MM.1S (cell line): ENCODE data around the gene IFIT5.

Experiments used
- DNase-seq: peaks from one replicate; pipeline ENCODE4 v3.0.0-alpha.2; 2015
- H2AFZ ChIP-seq: fragments of 300-600 bp; sonication (generic); 2 replicates; pipeline ENCODE4 v1.6.0; 2016; ENCODE audit warnings: antibody characterized with exemption, low read length
- H3F3A ChIP-seq: fragments of 300-600 bp; sonication (generic); 2 replicates; pipeline ENCODE4 v1.6.1; 2016; ENCODE audit warnings: mild to moderate bottlenecking, antibody characterized with exemption, low read length, moderate library complexity, mixed read lengths; ENCODE audit not compliant: insufficient read depth
- H3K27ac ChIP-seq: fragments of 300-600 bp; sonication (generic); 2 replicates; pipeline ENCODE4 v1.5.1; 2016; ENCODE audit warnings: mild to moderate bottlenecking, low read length
- H3K27me3 ChIP-seq: fragments of 300-600 bp; sonication (generic); replicated peaks from 2 replicates; pipeline ENCODE4 v1.6.0; 2016; ENCODE audit warnings: low read length; ENCODE audit not compliant: insufficient read depth
- H3K36me3 ChIP-seq: fragments of 300-600 bp; sonication (generic); replicated peaks from 2 replicates; pipeline ENCODE4 v1.6.1; 2016; ENCODE audit warnings: mild to moderate bottlenecking, low read length, mixed read lengths; ENCODE audit not compliant: insufficient read depth
- H3K4me1 ChIP-seq: fragments of 300-600 bp; sonication (generic); 2 replicates; pipeline ENCODE4 v1.6.1; 2016; ENCODE audit warnings: low read length, mixed read lengths
- H3K4me2 ChIP-seq: fragments of 300-600 bp; sonication (generic); 2 replicates; pipeline ENCODE4 v1.6.0; 2016; ENCODE audit warnings: low read depth, low read length
- H3K4me3 ChIP-seq: fragments of 300-600 bp; sonication (generic); 2 replicates; pipeline ENCODE4 v1.5.1; 2016; ENCODE audit warnings: low read length, mixed read lengths
- H3K79me2 ChIP-seq: fragments of 300-600 bp; sonication (generic); 2 replicates; pipeline ENCODE4 v1.6.1; 2016; ENCODE audit warnings: mixed run types, low read length, mixed read lengths
- H3K9ac ChIP-seq: fragments of 300-600 bp; sonication (generic); 2 replicates; pipeline ENCODE4 v1.6.1; 2016; ENCODE audit warnings: low read length, mixed read lengths
- H3K9me2 ChIP-seq: fragments of 300-600 bp; sonication (generic); replicated peaks from 2 replicates; pipeline ENCODE4 v1.6.1; 2016; ENCODE audit warnings: mild to moderate bottlenecking, low read length, mixed read lengths; ENCODE audit not compliant: insufficient read depth
- H3K9me3 ChIP-seq: fragments of 300-600 bp; sonication (generic); replicated peaks from 2 replicates; pipeline ENCODE4 v1.6.1; 2016; ENCODE audit warnings: mild to moderate bottlenecking, low read length, mixed read lengths; ENCODE audit not compliant: insufficient read depth
- H4K20me1 ChIP-seq: fragments of 300-600 bp; sonication (generic); 2 replicates; pipeline ENCODE4 v1.6.1; 2016; ENCODE audit warnings: mild to moderate bottlenecking, low read length, moderate library complexity, mixed read lengths; ENCODE audit not compliant: insufficient read depth
- EZH2 ChIP-seq: fragments of 300-600 bp; sonication (generic); optimal IDR thresholded peaks from 2 replicates; pipeline ENCODE3; 2017; ENCODE audit warnings: low read depth, mild to moderate bottlenecking, antibody characterized with exemption, low read length, mixed read lengths
- EZH2phosphoT487 ChIP-seq: fragments of 300-600 bp; sonication (generic); IDR thresholded peaks from 2 replicates; pipeline ENCODE4 v1.6.1; 2018; ENCODE audit warnings: antibody characterized with exemption, low read length
- TF ChIP-seq, protein P1 (sequence below): fragments of 300-600 bp; sonication (generic); IDR thresholded peaks from 2 replicates; pipeline ENCODE4 v1.5.1; 2016; ENCODE audit warnings: antibody characterized with exemption, low read length, mixed read lengths

IFIT5 gene

DNA sequence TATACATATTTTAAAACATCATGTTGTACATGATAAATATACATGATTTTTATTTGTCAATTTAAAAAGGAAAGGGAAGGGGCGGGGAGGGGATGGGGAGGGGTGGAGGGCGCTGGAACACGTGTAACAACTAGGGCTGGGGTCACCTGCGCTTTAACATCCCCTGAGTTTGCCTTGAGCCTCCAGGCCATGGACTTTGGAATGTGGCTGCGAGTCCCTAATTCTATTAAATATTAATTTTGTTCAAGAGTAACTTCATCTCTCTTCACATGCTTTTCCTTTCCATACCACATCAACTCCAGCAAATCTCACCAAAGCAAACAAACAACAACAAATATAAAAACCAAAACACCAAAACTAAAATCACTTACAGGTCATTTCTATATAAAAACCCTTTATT, 10.6 kb downstream of the IFIT5 start:
- Histone ChIP-seq H3K4me3 (no peak overlapping the region), H2AFZ (no peak overlapping the region), H3K27ac (no peak overlapping the region), H3K4me2 (no peak overlapping the region), H4K20me1 (no peaks in the 10 kb centered on the region), H3K9me2 (no peaks in the 10 kb centered on the region), H3K9ac (no peak overlapping the region), H3F3A (no peaks in the 10 kb centered on the region), H3K27me3 (no peaks in the 10 kb centered on the region), H3K4me1 (peaks cover 9% of the 10 kb centered on the region; the same call in 1 of the 2 replicates), H3K36me3 (no peaks in the 10 kb centered on the region), H3K9me3 (no peaks in the 10 kb centered on the region), H3K79me2 (no peaks in the 10 kb centered on the region)
- no peak for DNase-seq
- TF ChIP-seq EZH2phosphoT487: no peak
- TF ChIP-seq, protein P1, sequence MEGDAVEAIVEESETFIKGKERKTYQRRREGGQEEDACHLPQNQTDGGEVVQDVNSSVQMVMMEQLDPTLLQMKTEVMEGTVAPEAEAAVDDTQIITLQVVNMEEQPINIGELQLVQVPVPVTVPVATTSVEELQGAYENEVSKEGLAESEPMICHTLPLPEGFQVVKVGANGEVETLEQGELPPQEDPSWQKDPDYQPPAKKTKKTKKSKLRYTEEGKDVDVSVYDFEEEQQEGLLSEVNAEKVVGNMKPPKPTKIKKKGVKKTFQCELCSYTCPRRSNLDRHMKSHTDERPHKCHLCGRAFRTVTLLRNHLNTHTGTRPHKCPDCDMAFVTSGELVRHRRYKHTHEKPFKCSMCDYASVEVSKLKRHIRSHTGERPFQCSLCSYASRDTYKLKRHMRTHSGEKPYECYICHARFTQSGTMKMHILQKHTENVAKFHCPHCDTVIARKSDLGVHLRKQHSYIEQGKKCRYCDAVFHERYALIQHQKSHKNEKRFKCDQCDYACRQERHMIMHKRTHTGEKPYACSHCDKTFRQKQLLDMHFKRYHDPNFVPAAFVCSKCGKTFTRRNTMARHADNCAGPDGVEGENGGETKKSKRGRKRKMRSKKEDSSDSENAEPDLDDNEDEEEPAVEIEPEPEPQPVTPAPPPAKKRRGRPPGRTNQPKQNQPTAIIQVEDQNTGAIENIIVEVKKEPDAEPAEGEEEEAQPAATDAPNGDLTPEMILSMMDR: no peak
- TF ChIP-seq EZH2: no peak

DNA sequence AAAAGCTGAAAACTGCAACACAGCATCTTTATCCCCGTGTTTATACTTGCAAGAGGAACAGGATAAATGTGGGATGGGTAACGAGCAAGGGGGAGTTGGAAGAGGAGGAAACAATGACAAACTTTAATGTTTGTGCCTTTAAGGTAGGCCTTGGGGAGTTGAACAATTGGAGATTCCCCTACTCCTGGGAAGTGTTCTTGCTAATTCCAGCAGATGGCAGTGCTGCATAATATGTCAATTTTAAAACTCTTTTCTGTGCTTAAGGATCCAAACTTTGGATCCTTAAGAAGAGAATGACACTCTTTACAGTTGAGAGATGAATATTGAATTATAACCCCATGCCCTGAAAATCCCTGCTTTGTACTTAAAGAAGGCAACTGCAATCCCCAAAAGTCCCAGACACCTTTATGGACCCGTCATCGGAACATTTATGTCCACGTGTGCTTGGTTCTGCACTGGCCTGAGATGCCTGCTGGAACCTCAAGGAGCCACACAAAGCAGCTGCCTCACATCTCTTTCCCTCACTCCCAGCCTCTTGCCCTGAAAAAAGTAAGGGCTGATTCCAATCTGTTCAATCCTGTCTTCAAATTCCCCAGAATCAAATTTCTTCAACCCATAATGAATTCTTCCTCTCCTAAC, 12.0 kb downstream of the IFIT5 start:
- H2AFZ ChIP-seq: no peak overlapping the region
- no peak for TF ChIP-seq EZH2phosphoT487
- TF ChIP-seq, protein P1: peak; percentile 81
- no peak overlapping the region for H3K4me3 ChIP-seq
- H3K27me3 ChIP-seq: no peaks in the 10 kb centered on the region
- H3K9me2 ChIP-seq: no peaks in the 10 kb centered on the region
- no peaks in the 10 kb centered on the region for H3K79me2 ChIP-seq
- H3K4me2 ChIP-seq: no peak overlapping the region
- H3K4me1 ChIP-seq: no peaks in the 10 kb centered on the region
- H3K27ac ChIP-seq: no peak overlapping the region
- H4K20me1 ChIP-seq: no peaks in the 10 kb centered on the region
- H3K36me3 ChIP-seq: no peaks in the 10 kb centered on the region
- H3K9ac ChIP-seq: no peak overlapping the region
- H3F3A ChIP-seq: no peaks in the 10 kb centered on the region
- no peaks in the 10 kb centered on the region for H3K9me3 ChIP-seq
- DNase-seq: peak; percentile 60

DNA sequence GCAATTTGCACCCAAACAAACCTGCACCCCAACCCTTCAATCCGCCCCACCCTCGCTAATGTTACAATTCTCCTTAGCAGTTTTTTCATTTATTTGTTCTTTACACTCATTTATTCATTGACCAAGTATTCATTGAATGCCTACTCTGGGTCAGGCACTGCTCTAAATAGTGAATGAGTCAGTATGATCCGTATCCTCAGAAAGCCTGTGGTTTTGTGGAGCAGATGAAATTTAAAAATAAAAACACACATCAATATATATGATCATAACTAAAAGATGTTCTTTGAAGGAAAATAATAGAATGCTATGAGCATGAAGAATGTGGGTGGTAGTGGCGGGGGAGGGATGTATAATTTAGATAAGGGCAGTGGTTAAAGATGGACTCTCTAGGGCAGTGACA, 13.3 kb downstream of the IFIT5 start:
- H3K4me2 ChIP-seq: no peak overlapping the region
- no peaks in the 10 kb centered on the region for H3K27me3 ChIP-seq
- TF ChIP-seq EZH2phosphoT487 (no peak), EZH2 (no peak)
- TF ChIP-seq, protein P1: no peak
- H3F3A ChIP-seq: no peaks in the 10 kb centered on the region
- no peak overlapping the region for H3K27ac ChIP-seq
- no peaks in the 10 kb centered on the region for H4K20me1 ChIP-seq
- H3K4me3 ChIP-seq: no peak overlapping the region
- no peaks in the 10 kb centered on the region for H3K36me3 ChIP-seq
- no peaks in the 10 kb centered on the region for H3K4me1 ChIP-seq
- no peaks in the 10 kb centered on the region for H3K9me2 ChIP-seq
- no peak overlapping the region for H3K9ac ChIP-seq
- H3K79me2 ChIP-seq: no peaks in the 10 kb centered on the region
- DNase-seq: no peak
- H2AFZ ChIP-seq: no peak overlapping the region
- no peaks in the 10 kb centered on the region for H3K9me3 ChIP-seq
